Measurements from ENCODE around the gene MVP. TPM values are rescaled to one million over a fixed set of nuclear protein-coding genes. Genes with fewer than 3 reads are reported as not detected.

The MVP gene
- total RNA-seq, 1 experiment from 2014 or later, result 75.1 TPM

GRCh38 chr16:29876217-29876593 is 55.9 kb downstream of the MVP start:
- 0 out of 4 replicates have a peak, but pooled peaks cover 0 to 4% of the 10 kb centered on the region in 2 experiments for H3K4me1 ChIP-seq (ENCODE audit: control insufficient read depth in 1 of 2, insufficient read depth in 2 of 2, low read length in 2 of 2)
- H3K36me3 ChIP-seq (ENCODE audit: control insufficient read depth in 1 of 2, insufficient read depth in 2 of 2, low read length in 2 of 2), result no peaks in the 10 kb centered on the region
- CTCF ChIA-PET, result no interaction called here
- DNase-seq (ENCODE audit: low read depth, low spot score) (no peak), ATAC-seq (no peak)
- no peak overlapping the region for H3K4me3 ChIP-seq (replicated peaks in 1 of 2; ENCODE audit: low read depth in 1 of 2, low read length in 2 of 2)
- no peaks in the 10 kb centered on the region for H3K9me2 ChIP-seq (ENCODE audit: insufficient read depth)
- no peak overlapping the region for H3K4me2 ChIP-seq (ENCODE audit: low read length)
- BruUV-seq (replicated peaks), result no TSS peak
- H3K27ac ChIP-seq (ENCODE audit: low read depth, low read length), result no peak overlapping the region
- no peaks in the 10 kb centered on the region for H4K20me1 ChIP-seq (ENCODE audit: insufficient read depth)
- H3K79me2 ChIP-seq (ENCODE audit: insufficient read depth, low read length), result no peaks in the 10 kb centered on the region
- RAD21 ChIA-PET (ENCODE audit: low non-redundant PET in 1 of 2, low total read pairs in 2 of 2, uncharacterized antibody in 2 of 2, unreplicated experiment in 2 of 2), result interaction anchor here in 1 of 2 experiments (0.6 kb wide), 1 partner anchor 9 kb away, joined by 3 read pairs; no protein-coding TSS in a partner anchor
- POLR2A ChIA-PET, result no interaction called here
- no peak for TF ChIP-seq CEBPB (IDR thresholded peaks at IDR 0.05; ENCODE audit: low read depth)
- TF ChIP-seq ATF3 (IDR thresholded peaks at IDR 0.05), result no peak
- TF ChIP-seq MAX (IDR thresholded peaks at IDR 0.05), result no peak
- TF ChIP-seq EGR1 (IDR thresholded peaks at IDR 0.05; ENCODE audit: low read depth), result no peak
- TF ChIP-seq JUND (IDR thresholded peaks at IDR 0.05), result no peak
- no peaks in the 10 kb centered on the region for H3K9me3 ChIP-seq (ENCODE audit: control insufficient read depth in 1 of 2, insufficient read depth in 1 of 2, low read depth in 1 of 2, low read length in 2 of 2)
- no peak overlapping the region for H2AFZ ChIP-seq (ENCODE audit: low read depth, low read length, poor library complexity, severe bottlenecking)
- H3K27me3 ChIP-seq (ENCODE audit: insufficient read depth, low read length), result no peaks in the 10 kb centered on the region
- intact Hi-C loops (cut with micrococcal nuclease), result no loop called here
- H3K9ac ChIP-seq (ENCODE audit: low read length), result no peak overlapping the region

- H3K27me3 ChIP-seq (ENCODE audit: insufficient read depth, low read length), result no peaks in the 10 kb centered on the region
- 0 out of 4 replicates have a peak, but pooled peaks cover 0 to 4% of the 10 kb centered on the region in 2 experiments for H3K4me1 ChIP-seq (ENCODE audit: control insufficient read depth in 1 of 2, insufficient read depth in 2 of 2, low read length in 2 of 2)
- no peak overlapping the region for H3K4me3 ChIP-seq (replicated peaks in 1 of 2; ENCODE audit: low read depth in 1 of 2, low read length in 2 of 2)
- H3K9ac ChIP-seq (ENCODE audit: low read length), result no peak overlapping the region
- intact Hi-C loops (cut with micrococcal nuclease), result no loop called here
- no peaks in the 10 kb centered on the region for H4K20me1 ChIP-seq (ENCODE audit: insufficient read depth)
- POLR2A ChIA-PET, result no interaction called here
- no peak for TF ChIP-seq SIN3A (IDR thresholded peaks at IDR 0.05; ENCODE audit: low read depth)
- no peak overlapping the region for H3K4me2 ChIP-seq (ENCODE audit: low read length)
- no peaks in the 10 kb centered on the region for H3K9me2 ChIP-seq (ENCODE audit: insufficient read depth)
- no peak for DNase-seq (ENCODE audit: low read depth, low spot score)
- no peaks in the 10 kb centered on the region for H3K79me2 ChIP-seq (ENCODE audit: insufficient read depth, low read length)
- no peak overlapping the region for H2AFZ ChIP-seq (ENCODE audit: low read depth, low read length, poor library complexity, severe bottlenecking)
- no peaks in the 10 kb centered on the region for H3K9me3 ChIP-seq (ENCODE audit: control insufficient read depth in 1 of 2, insufficient read depth in 1 of 2, low read depth in 1 of 2, low read length in 2 of 2)
- CTCF ChIA-PET, result no interaction called here
- no TSS peak for BruUV-seq (replicated peaks)
- no peak overlapping the region for H3K27ac ChIP-seq (ENCODE audit: low read depth, low read length)
- H3K36me3 ChIP-seq (ENCODE audit: control insufficient read depth in 1 of 2, insufficient read depth in 2 of 2, low read length in 2 of 2), result no peaks in the 10 kb centered on the region
- ATAC-seq, result no peak
- RAD21 ChIA-PET (ENCODE audit: low non-redundant PET in 1 of 2, low total read pairs in 2 of 2, uncharacterized antibody in 2 of 2, unreplicated experiment in 2 of 2), result no interaction called here
Observed at GRCh38 chr16:29876594-29877249, 56.5 kb downstream of the MVP start.

Measured in HCT116 (cell line).